Measurements from ENCODE around the gene PCSK9.

Gene PCSK9

DNA sequence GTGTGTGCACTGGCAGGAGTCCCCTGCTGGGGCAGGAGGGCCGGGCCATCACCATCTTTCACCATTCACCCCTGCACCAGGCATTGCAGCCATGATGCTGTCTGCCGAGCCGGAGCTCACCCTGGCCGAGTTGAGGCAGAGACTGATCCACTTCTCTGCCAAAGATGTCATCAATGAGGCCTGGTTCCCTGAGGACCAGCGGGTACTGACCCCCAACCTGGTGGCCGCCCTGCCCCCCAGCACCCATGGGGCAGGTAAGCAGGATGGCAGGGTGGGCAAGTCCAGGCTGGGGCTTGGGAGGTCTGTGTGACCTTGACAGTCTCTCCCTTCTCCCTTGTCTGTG, 18.6 kb downstream of the PCSK9 start:
- no peak overlapping the region for H3K4me3 ChIP-seq (replicated peaks; ENCODE audit: low read depth, low read length)

DNA sequence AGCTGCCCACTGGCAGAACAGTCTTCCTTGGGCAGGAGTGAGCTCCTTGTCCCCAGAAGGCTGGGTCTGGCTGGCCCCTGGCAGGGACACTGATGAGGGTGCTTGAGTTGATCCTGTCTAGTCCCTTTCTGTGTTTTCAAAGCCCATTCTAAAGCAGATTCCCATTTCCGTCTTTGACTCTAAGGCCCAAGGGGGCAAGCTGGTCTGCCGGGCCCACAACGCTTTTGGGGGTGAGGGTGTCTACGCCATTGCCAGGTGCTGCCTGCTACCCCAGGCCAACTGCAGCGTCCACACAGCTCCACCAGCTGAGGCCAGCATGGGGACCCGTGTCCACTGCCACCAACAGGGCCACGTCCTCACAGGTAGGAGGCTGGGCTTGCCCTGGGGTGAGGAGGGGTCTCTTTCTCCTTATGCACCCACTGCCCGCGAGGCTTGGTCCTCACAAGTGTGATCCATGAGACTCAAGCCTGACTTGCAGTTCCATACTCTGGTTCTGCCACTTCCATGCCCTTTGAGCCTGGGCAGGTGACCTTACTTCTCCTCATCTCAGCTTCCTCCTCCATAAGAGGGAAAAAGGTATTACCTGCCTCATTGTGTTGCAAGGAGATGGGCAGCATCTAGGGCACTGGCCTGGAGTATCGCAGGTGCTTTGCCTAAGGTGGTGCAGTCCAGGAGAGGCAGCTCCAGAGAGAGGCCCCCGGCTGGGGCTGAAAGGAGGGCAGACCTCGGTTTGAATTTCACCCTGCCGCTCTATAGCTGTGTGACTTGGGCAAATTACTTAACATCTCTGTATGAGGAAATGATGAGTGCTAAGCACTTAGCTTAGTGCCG, 20.2 kb downstream of the PCSK9 start:
- no peak for DNase-seq (ENCODE audit: extremely low read depth, insufficient read length)
- Histone ChIP-seq H3K4me3 (replicated peaks; ENCODE audit: low read depth, low read length) (no peak overlapping the region), H3K36me3 (ENCODE audit: control insufficient read depth, insufficient read depth, low read length) (no peaks in the 10 kb centered on the region), H3K27me3 (replicated peaks; ENCODE audit: control insufficient read depth, insufficient read depth, low read length) (no peaks in the 10 kb centered on the region)
- TF ChIP-seq, protein P1, sequence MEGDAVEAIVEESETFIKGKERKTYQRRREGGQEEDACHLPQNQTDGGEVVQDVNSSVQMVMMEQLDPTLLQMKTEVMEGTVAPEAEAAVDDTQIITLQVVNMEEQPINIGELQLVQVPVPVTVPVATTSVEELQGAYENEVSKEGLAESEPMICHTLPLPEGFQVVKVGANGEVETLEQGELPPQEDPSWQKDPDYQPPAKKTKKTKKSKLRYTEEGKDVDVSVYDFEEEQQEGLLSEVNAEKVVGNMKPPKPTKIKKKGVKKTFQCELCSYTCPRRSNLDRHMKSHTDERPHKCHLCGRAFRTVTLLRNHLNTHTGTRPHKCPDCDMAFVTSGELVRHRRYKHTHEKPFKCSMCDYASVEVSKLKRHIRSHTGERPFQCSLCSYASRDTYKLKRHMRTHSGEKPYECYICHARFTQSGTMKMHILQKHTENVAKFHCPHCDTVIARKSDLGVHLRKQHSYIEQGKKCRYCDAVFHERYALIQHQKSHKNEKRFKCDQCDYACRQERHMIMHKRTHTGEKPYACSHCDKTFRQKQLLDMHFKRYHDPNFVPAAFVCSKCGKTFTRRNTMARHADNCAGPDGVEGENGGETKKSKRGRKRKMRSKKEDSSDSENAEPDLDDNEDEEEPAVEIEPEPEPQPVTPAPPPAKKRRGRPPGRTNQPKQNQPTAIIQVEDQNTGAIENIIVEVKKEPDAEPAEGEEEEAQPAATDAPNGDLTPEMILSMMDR (IDR thresholded peaks at IDR 0.05; ENCODE audit: insufficient read depth, low read length, poor library complexity, severe bottlenecking): no peak

More for the DNA sequence above, 18.6 kb downstream of the PCSK9 start:
- H3K27me3 ChIP-seq (replicated peaks; ENCODE audit: control insufficient read depth, insufficient read depth, low read length): no peaks in the 10 kb centered on the region
- TF ChIP-seq, protein P1 (IDR thresholded peaks at IDR 0.05; ENCODE audit: insufficient read depth, low read length, poor library complexity, severe bottlenecking): no peak
- H3K36me3 ChIP-seq (ENCODE audit: control insufficient read depth, insufficient read depth, low read length): no peaks in the 10 kb centered on the region
- no peak for DNase-seq (ENCODE audit: extremely low read depth, insufficient read length)

DNA sequence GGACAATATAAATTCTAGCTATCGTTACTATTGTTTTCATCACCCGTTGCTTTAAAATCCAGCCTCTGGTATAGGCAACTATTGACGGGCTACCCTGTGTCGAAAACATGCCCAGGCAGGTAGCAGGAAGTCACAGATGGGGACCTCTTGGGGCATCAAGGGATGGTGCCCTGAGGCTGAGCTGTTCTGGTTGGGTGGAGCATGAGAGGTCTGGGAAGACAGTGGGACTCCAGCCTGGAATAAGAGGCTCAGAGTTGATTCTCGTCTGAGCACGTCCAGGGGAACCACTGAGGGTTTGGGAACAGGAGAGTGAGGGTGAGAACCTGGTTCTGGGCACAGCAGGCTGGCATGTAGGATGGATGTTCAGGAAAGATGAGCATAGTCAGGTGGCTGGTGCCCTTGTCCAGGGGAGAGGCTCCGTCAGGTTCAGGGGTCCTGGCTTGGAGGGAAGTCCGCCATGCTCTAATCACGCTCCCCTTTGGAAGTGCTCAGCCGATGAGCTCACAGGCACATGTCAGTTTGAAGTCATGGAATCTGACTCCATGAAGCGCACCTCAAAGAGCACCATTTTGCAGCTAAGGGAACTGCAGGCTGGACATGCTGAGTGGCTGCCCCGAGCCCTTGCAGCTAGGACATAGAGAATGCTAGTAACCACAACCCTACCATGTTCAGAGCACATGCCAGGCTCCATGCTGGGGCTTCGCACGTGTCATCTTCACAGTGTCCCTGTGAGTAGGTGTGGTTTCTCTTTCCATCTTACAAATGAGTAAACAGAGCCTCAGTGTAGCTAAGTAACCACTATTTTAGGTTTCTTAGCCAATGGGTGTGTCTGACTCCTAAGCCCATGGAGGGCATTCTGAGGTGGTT, 21.0 kb downstream of the PCSK9 start:
- no peaks in the 10 kb centered on the region for H3K27me3 ChIP-seq (replicated peaks; ENCODE audit: control insufficient read depth, insufficient read depth, low read length)
- no peak overlapping the region for H3K4me3 ChIP-seq (replicated peaks; ENCODE audit: low read depth, low read length)
- TF ChIP-seq, protein P1 (IDR thresholded peaks at IDR 0.05; ENCODE audit: insufficient read depth, low read length, poor library complexity, severe bottlenecking): no peak
- no peaks in the 10 kb centered on the region for H3K36me3 ChIP-seq (ENCODE audit: control insufficient read depth, insufficient read depth, low read length)
- DNase-seq (ENCODE audit: extremely low read depth, insufficient read length): no peak

DNA sequence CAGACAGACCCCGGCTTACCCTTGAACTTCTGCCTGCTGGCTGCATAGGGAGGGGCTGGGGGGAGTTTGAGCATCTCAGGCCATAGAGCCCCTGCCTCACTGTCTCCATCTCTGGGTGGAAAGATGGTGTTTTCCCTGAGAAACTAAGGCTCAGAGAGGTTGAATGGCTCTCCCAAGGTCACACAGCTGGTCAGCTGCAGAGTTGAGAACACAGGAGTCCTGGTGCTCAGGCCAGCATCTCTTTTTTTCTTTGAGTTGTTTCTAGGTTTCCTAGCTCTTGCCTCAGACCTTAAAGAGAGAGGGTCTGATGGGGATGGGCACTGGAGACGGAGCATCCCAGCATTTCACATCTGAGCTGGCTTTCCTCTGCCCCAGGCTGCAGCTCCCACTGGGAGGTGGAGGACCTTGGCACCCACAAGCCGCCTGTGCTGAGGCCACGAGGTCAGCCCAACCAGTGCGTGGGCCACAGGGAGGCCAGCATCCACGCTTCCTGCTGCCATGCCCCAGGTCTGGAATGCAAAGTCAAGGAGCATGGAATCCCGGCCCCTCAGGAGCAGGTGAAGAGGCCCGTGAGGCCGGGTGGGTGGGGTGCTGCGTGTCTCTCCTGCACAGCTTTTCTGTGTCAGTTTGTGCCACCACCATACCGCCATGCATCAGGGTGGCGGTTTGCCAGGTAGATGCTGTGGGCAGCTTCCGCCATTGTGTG, 21.8 kb downstream of the PCSK9 start:
- H3K36me3 ChIP-seq (ENCODE audit: control insufficient read depth, insufficient read depth, low read length): no peaks in the 10 kb centered on the region
- TF ChIP-seq, protein P1 (IDR thresholded peaks at IDR 0.05; ENCODE audit: insufficient read depth, low read length, poor library complexity, severe bottlenecking): no peak
- H3K27me3 ChIP-seq (replicated peaks; ENCODE audit: control insufficient read depth, insufficient read depth, low read length): no peaks in the 10 kb centered on the region
- no peak overlapping the region for H3K4me3 ChIP-seq (replicated peaks; ENCODE audit: low read depth, low read length)
- no peak for DNase-seq (ENCODE audit: extremely low read depth, insufficient read length)

DNA sequence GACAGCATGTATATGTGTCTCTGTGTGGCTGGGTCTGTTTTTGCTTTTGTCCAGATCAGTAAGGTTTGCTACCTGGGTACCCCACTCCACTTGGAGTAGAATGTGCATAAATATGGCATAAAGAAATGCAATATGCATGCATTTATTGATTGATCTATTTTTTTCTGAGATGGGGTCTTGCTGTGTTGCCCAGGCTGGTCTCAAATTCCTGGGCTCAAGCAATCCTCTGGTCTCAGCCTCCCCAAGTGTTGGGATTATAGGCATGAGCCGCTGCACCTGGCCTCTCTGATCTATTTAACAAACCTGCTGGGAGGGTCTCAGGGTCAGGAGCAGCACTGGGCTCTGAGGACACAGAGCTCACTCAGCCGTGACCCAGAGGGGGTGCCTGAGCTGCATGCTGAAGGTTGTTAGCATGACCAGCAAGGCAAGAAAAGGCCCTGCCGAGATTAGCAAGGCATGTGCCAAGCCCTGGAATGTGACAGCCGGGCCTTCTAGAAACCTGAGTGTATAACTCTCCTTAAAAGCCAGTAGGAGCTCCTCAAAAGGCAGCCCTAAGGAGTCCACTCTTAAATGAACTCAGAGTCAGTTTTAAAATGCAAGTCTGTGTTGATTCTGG, 22.5 kb downstream of the PCSK9 start:
- Histone ChIP-seq H3K36me3 (ENCODE audit: control insufficient read depth, insufficient read depth, low read length) (no peaks in the 10 kb centered on the region), H3K4me3 (replicated peaks; ENCODE audit: low read depth, low read length) (no peak overlapping the region), H3K27me3 (replicated peaks; ENCODE audit: control insufficient read depth, insufficient read depth, low read length) (no peaks in the 10 kb centered on the region)
- no peak for DNase-seq (ENCODE audit: extremely low read depth, insufficient read length)
- TF ChIP-seq, protein P1 (IDR thresholded peaks at IDR 0.05; ENCODE audit: insufficient read depth, low read length, poor library complexity, severe bottlenecking): no peak

All from GM06990 (cell line).